ENCODE data around the gene FAM167B. TPM values are rescaled to one million over a fixed set of nuclear protein-coding genes. Genes with fewer than 3 reads are reported as not detected.

FAM167B gene
- total and polyA plus RNA-seq, 2 donors = 2.5 to 8.2 TPM

GRCh38 chr1:32215629-32216480 is 31.2 kb upstream of the FAM167B start:
- no peak for DNase-seq (ENCODE audit: extremely low spot score)
- peaks cover 2% of the 10 kb centered on the region for H3K36me3 ChIP-seq (ENCODE audit: insufficient read depth)
- H3K4me3 ChIP-seq (ENCODE audit: low read depth, low read length) = no peak overlapping the region
- no peaks in the 10 kb centered on the region for H3K4me1 ChIP-seq (ENCODE audit: insufficient read depth)
- 79% methylated on average over 10 of the region's 10 CpGs for WGBS
- H3K27ac ChIP-seq (ENCODE audit: low read depth) = no peak overlapping the region

- 93% methylated on average over 5 of the region's 5 CpGs for WGBS
- Histone ChIP-seq H3K4me1 (ENCODE audit: insufficient read depth) (no peaks in the 10 kb centered on the region), H3K36me3 (ENCODE audit: insufficient read depth) (peaks cover 2% of the 10 kb centered on the region), H3K4me3 (ENCODE audit: low read depth, low read length) (no peak overlapping the region), H3K27ac (ENCODE audit: low read depth) (no peak overlapping the region)
- no peak for DNase-seq (ENCODE audit: extremely low spot score)
Measured at GRCh38 chr1:32216566-32216965, 30.5 kb upstream of the FAM167B start.

GRCh38 chr1:32219022-32219421 is 28.0 kb upstream of the FAM167B start:
- no peak for DNase-seq (ENCODE audit: extremely low spot score)
- Histone ChIP-seq H3K4me3 (ENCODE audit: low read depth, low read length) (no peak overlapping the region), H3K27ac (ENCODE audit: low read depth) (no peak overlapping the region), H3K36me3 (ENCODE audit: insufficient read depth) (peaks cover 2% of the 10 kb centered on the region), H3K4me1 (ENCODE audit: insufficient read depth) (no peaks in the 10 kb centered on the region)
- 84% methylated on average over 7 of the region's 7 CpGs for WGBS

- Histone ChIP-seq H3K4me3 (ENCODE audit: low read depth, low read length) (peak overlapping the region; percentile 89), H3K4me1 (ENCODE audit: insufficient read depth) (no peaks in the 10 kb centered on the region), H3K36me3 (ENCODE audit: insufficient read depth) (peaks cover 2% of the 10 kb centered on the region), H3K27ac (ENCODE audit: low read depth) (no peak overlapping the region)
- no peak for DNase-seq (ENCODE audit: extremely low spot score)
- 89% methylated on average over 4 of the region's 4 CpGs for WGBS
Measured at GRCh38 chr1:32220746-32221580, 26.1 kb upstream of the FAM167B start.

GRCh38 chr1:32221581-32221979 is 25.4 kb upstream of the FAM167B start:
- no peak for DNase-seq (ENCODE audit: extremely low spot score)
- 8% methylated on average over 13 of the region's 13 CpGs for WGBS
- Histone ChIP-seq H3K36me3 (ENCODE audit: insufficient read depth) (peaks cover 1% of the 10 kb centered on the region), H3K4me1 (ENCODE audit: insufficient read depth) (no peaks in the 10 kb centered on the region), H3K27ac (ENCODE audit: low read depth) (no peak overlapping the region), H3K4me3 (ENCODE audit: low read depth, low read length) (peak overlapping the region; percentile 89)

- H3K27ac ChIP-seq (ENCODE audit: low read depth) = peak within 1 kb of the TSS; percentile 87
- WGBS = under 1% methylated on average over 46 of the region's 46 CpGs
- no peaks in the 10 kb centered on the region for H3K36me3 ChIP-seq (ENCODE audit: insufficient read depth)
- peak within 1 kb of the TSS; percentile 89 for H3K4me3 ChIP-seq (ENCODE audit: low read depth, low read length)
- H3K4me1 ChIP-seq (ENCODE audit: insufficient read depth) = no peaks in the 10 kb centered on the region
- peak; percentile 94 for DNase-seq (ENCODE audit: extremely low spot score)
Measured at GRCh38 chr1:32221980-32222755, 24.9 kb upstream of the FAM167B start, which contains the start of the genes EIF3I and TMEM234. Gene EIF3I (plus strand): TSS chr1:32222407. CDS start chr1:32222442, 35 bp downstream. Gene TMEM234 (minus strand): TSS chr1:32222353. CDS start chr1:32222322, 31 bp downstream.

- WGBS = 79% methylated on average over 3 of the region's 3 CpGs
- Histone ChIP-seq H3K36me3 (ENCODE audit: insufficient read depth) (peaks cover 4% of the 10 kb centered on the region), H3K27ac (ENCODE audit: low read depth) (no peak overlapping the region), H3K4me3 (ENCODE audit: low read depth, low read length) (no peak overlapping the region), H3K4me1 (ENCODE audit: insufficient read depth) (no peaks in the 10 kb centered on the region)
- DNase-seq (ENCODE audit: extremely low spot score) = no peak
Measured at GRCh38 chr1:32223683-32224082, 23.3 kb upstream of the FAM167B start.

GRCh38 chr1:32224285-32224684 is 22.7 kb upstream of the FAM167B start:
- Histone ChIP-seq H3K4me3 (ENCODE audit: low read depth, low read length) (no peak overlapping the region), H3K36me3 (ENCODE audit: insufficient read depth) (peaks cover 7% of the 10 kb centered on the region)

GRCh38 chr1:32228771-32229170 is 18.3 kb upstream of the FAM167B start:
- H3K4me1 ChIP-seq (ENCODE audit: insufficient read depth) = no peaks in the 10 kb centered on the region
- peaks cover 10% of the 10 kb centered on the region for H3K36me3 ChIP-seq (ENCODE audit: insufficient read depth)
- 80% methylated on average over 3 of the region's 3 CpGs for WGBS
- no peak overlapping the region for H3K27ac ChIP-seq (ENCODE audit: low read depth)
- DNase-seq (ENCODE audit: extremely low spot score) = no peak
- H3K4me3 ChIP-seq (ENCODE audit: low read depth, low read length) = no peak overlapping the region

More at GRCh38 chr1:32224285-32224684, 22.7 kb upstream of the FAM167B start:
- 91% methylated on average over 4 of the region's 4 CpGs for WGBS
- no peak for DNase-seq (ENCODE audit: extremely low spot score)
- Histone ChIP-seq H3K27ac (ENCODE audit: low read depth) (no peak overlapping the region), H3K4me1 (ENCODE audit: insufficient read depth) (no peaks in the 10 kb centered on the region)

- WGBS = 85% methylated on average over 5 of the region's 5 CpGs
- peaks cover 10% of the 10 kb centered on the region for H3K36me3 ChIP-seq (ENCODE audit: insufficient read depth)
Measured at GRCh38 chr1:32231843-32232432, 15.1 kb upstream of the FAM167B start.

GRCh38 chr1:32232558-32233304 is 14.3 kb upstream of the FAM167B start:
- Histone ChIP-seq H3K36me3 (ENCODE audit: insufficient read depth) (peaks cover 10% of the 10 kb centered on the region), H3K4me3 (ENCODE audit: low read depth, low read length) (no peak overlapping the region), H3K27ac (ENCODE audit: low read depth) (no peak overlapping the region), H3K4me1 (ENCODE audit: insufficient read depth) (no peaks in the 10 kb centered on the region)
- WGBS = 87% methylated on average over 8 of the region's 8 CpGs
- no peak for DNase-seq (ENCODE audit: extremely low spot score)

More at GRCh38 chr1:32231843-32232432, 15.1 kb upstream of the FAM167B start:
- DNase-seq (ENCODE audit: extremely low spot score) = no peak
- Histone ChIP-seq H3K4me3 (ENCODE audit: low read depth, low read length) (no peak overlapping the region), H3K4me1 (ENCODE audit: insufficient read depth) (no peaks in the 10 kb centered on the region), H3K27ac (ENCODE audit: low read depth) (no peak overlapping the region)

- Histone ChIP-seq H3K36me3 (ENCODE audit: insufficient read depth) (peaks cover 2% of the 10 kb centered on the region), H3K4me3 (ENCODE audit: low read depth, low read length) (no peak overlapping the region), H3K27ac (ENCODE audit: low read depth) (no peak overlapping the region), H3K4me1 (ENCODE audit: insufficient read depth) (no peaks in the 10 kb centered on the region)
- DNase-seq (ENCODE audit: extremely low spot score) = no peak
- 83% methylated on average over 7 of the region's 7 CpGs for WGBS
Measured at GRCh38 chr1:32234792-32235191, 12.2 kb upstream of the FAM167B start.
